ENCODE data around the gene PCK2. TPM values are rescaled to one million over a fixed set of nuclear protein-coding genes. Genes with fewer than 3 reads are reported as not detected.

The PCK2 gene
- total RNA-seq, 2 donors from 2014 or later, result 11.4 to 16.9 TPM

DNA sequence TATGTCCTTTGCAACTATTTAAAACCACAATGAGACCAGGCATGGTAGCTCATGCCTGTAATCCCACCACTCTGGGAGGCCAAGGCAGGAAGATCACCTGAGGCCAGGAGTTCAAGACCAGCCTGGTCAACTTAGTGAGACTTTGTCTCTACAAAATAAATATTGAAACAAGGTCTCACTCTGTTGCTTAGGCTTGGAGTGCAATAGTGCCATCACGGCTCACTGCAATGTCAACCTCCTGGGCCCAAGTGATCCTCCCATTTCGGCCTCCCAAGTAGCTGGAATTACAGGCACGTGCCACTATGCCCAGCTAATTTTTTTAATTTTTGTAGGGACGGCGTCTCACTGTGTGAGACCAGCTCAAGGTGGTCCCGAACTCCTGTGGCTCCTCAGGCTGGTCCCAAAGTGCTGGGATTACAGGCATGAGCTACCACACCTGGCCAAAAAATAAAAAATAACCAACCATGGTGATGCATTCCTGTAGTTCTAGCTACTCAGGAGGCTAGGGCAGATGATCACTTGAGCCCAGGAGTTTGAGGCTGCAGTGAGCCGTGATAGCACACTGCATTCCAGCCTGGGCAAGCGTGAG is 35.4 kb downstream of the PCK2 start:
- no peak for ATAC-seq (ENCODE audit: insufficient number of reproducible peaks, low FRiP score, low read depth)
- Histone ChIP-seq H3K4me1 (ENCODE audit: control insufficient read depth in 1 of 2, low read depth in 2 of 2) (no peaks in the 10 kb centered on the region), H3K4me3 (no peak overlapping the region), H3K9me3 (no peaks in the 10 kb centered on the region), H3K36me3 (no peaks in the 10 kb centered on the region), H3K27me3 (replicated peaks; ENCODE audit: insufficient read depth) (no peaks in the 10 kb centered on the region), H3K27ac (no peak overlapping the region)
- TF ChIP-seq, protein P1, sequence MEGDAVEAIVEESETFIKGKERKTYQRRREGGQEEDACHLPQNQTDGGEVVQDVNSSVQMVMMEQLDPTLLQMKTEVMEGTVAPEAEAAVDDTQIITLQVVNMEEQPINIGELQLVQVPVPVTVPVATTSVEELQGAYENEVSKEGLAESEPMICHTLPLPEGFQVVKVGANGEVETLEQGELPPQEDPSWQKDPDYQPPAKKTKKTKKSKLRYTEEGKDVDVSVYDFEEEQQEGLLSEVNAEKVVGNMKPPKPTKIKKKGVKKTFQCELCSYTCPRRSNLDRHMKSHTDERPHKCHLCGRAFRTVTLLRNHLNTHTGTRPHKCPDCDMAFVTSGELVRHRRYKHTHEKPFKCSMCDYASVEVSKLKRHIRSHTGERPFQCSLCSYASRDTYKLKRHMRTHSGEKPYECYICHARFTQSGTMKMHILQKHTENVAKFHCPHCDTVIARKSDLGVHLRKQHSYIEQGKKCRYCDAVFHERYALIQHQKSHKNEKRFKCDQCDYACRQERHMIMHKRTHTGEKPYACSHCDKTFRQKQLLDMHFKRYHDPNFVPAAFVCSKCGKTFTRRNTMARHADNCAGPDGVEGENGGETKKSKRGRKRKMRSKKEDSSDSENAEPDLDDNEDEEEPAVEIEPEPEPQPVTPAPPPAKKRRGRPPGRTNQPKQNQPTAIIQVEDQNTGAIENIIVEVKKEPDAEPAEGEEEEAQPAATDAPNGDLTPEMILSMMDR (IDR thresholded peaks at IDR 0.05), result no peak
- DNase-seq (ENCODE audit: low spot score), result no peak

DNA sequence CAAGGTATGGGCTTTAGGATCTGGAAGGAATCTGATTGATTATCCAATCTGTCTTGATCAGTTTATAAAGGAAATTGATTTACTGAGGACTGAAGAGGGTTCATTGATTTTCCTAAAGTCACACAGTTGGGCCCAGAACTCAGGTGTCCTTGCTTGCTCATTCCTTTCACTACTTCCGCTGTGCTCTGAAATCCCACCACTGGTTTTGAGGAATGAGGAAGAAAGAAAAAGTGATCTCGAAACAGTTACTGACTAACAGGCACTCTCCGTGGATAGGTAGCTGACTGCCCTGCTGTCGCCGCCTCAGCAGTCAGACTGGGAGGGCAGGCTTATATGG is 36.2 kb downstream of the PCK2 start, which contains the start of gene FITM1:
Gene FITM1, plus strand, starts transcription at position 280 of the 337 bp plus-strand sequence. CDS start 905 bp downstream, outside the sequence.
- H3K36me3 ChIP-seq, result no peaks in the 10 kb centered on the region
- no peak within 1 kb of the TSS for H3K4me3 ChIP-seq
- TF ChIP-seq, protein P1 (IDR thresholded peaks at IDR 0.05), result no peak
- no peaks in the 10 kb centered on the region for H3K9me3 ChIP-seq
- no peak for ATAC-seq (ENCODE audit: insufficient number of reproducible peaks, low FRiP score, low read depth)
- H3K27ac ChIP-seq, result no peak within 1 kb of the TSS
- H3K27me3 ChIP-seq (replicated peaks; ENCODE audit: insufficient read depth), result no peaks in the 10 kb centered on the region
- H3K4me1 ChIP-seq (ENCODE audit: control insufficient read depth in 1 of 2, low read depth in 2 of 2), result peaks cover 0 to 3% of the 10 kb centered on the region in 2 donors
- no peak for DNase-seq (ENCODE audit: low spot score)

- DNase-seq (ENCODE audit: low spot score) (no peak), ATAC-seq (ENCODE audit: insufficient number of reproducible peaks, low FRiP score, low read depth) (no peak)
- TF ChIP-seq, protein P1 (IDR thresholded peaks at IDR 0.05), result no peak
- Histone ChIP-seq H3K9me3 (no peaks in the 10 kb centered on the region), H3K4me3 (no peak overlapping the region), H3K27ac (no peak overlapping the region), H3K27me3 (replicated peaks; ENCODE audit: insufficient read depth) (no peaks in the 10 kb centered on the region), H3K4me1 (ENCODE audit: control insufficient read depth in 1 of 2, low read depth in 2 of 2) (peaks cover 0 to 6% of the 10 kb centered on the region in 2 donors), H3K36me3 (no peaks in the 10 kb centered on the region)
Measured at GRCh38 chr14:24130717-24131548, 36.8 kb downstream of the PCK2 start.

DNA sequence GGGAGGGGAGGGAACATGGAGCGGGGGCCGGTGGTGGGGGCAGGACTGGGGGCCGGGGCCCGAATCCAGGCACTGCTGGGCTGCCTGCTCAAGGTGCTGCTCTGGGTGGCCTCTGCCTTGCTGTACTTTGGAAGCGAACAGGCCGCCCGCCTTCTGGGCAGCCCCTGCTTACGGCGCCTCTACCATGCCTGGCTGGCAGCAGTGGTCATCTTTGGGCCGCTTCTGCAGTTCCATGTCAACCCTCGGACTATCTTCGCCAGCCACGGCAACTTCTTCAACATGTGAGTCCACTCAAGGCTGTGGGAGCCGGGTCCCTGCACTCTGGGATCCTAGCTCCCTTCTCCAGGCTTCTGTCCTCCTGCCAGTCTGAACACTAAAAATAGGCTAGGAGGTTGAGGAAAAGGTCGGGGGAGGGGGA is 37.4 kb downstream of the PCK2 start:
- no peak for DNase-seq (ENCODE audit: low spot score)

More for the DNA sequence above, 37.4 kb downstream of the PCK2 start:
- no peak for ATAC-seq (ENCODE audit: insufficient number of reproducible peaks, low FRiP score, low read depth)
- Histone ChIP-seq H3K36me3 (no peaks in the 10 kb centered on the region), H3K9me3 (no peaks in the 10 kb centered on the region), H3K27me3 (replicated peaks; ENCODE audit: insufficient read depth) (no peaks in the 10 kb centered on the region), H3K27ac (no peak overlapping the region), H3K4me3 (no peak overlapping the region), H3K4me1 (ENCODE audit: control insufficient read depth in 1 of 2, low read depth in 2 of 2) (peaks cover under 1 to 7% of the 10 kb centered on the region in 2 donors)
- TF ChIP-seq, protein P1 (IDR thresholded peaks at IDR 0.05), result no peak
